ENCODE data around the gene NFIA.

DNA sequence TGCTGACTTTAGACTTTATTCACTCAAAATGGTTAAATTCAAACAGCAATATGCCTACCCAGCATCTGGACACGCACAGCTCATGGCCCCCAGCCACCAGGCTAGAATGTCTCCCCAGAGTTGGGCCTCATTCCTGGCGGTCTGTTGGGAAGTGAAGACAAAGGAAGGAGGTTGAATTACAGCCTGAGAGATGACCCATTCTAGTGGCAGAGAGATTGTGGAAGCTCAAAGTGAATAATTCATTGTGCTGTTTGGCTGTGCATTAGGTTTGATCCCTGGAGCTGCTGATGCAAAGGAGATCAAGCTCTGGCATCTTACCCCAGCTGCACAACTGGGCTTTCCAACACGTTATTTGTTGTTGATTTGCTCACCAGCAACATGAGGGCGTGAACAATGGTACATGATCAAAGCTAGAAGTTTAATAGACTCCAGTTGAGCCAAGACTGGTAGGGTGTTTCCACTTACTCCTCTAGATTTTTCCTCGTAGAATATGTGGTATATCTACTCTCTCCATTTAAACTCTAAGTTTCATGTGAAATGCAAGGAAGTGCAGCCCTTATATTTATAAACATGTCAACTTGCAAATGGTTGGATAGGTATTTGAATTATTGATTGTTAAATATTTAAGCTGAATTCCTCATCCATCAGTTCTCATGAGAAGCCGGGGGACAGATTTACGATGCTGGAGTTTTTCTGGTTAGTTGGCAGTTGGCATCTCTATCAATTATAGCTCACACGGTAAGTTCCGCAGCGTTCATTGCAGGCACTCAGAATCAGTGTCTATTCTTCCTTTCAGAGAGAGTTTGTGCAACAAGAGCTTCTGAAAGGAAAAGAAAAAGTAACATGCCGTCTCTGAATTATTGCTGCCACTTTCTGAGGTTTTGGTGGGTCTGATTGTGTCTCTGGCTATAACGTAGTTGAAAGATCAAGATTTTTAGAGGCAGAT lies 419.9 kb downstream of the NFIA start:
- TF ChIP-seq, protein P1, sequence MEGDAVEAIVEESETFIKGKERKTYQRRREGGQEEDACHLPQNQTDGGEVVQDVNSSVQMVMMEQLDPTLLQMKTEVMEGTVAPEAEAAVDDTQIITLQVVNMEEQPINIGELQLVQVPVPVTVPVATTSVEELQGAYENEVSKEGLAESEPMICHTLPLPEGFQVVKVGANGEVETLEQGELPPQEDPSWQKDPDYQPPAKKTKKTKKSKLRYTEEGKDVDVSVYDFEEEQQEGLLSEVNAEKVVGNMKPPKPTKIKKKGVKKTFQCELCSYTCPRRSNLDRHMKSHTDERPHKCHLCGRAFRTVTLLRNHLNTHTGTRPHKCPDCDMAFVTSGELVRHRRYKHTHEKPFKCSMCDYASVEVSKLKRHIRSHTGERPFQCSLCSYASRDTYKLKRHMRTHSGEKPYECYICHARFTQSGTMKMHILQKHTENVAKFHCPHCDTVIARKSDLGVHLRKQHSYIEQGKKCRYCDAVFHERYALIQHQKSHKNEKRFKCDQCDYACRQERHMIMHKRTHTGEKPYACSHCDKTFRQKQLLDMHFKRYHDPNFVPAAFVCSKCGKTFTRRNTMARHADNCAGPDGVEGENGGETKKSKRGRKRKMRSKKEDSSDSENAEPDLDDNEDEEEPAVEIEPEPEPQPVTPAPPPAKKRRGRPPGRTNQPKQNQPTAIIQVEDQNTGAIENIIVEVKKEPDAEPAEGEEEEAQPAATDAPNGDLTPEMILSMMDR (conservative IDR thresholded peaks at IDR 0.05; ENCODE audit: low read depth, low read length): no peak
- TF ChIP-seq EZH2 (IDR thresholded peaks at IDR 0.05; ENCODE audit: borderline replicate concordance, low read depth, low read length, poor library complexity, severe bottlenecking): no peak
